ENCODE results near the gene ARL14. TPM values are rescaled to one million over a fixed set of nuclear protein-coding genes. Genes with fewer than 3 reads are reported as not detected.

Gene ARL14
- total RNA-seq, 2 donors from 2014 or later: 2.3 to 8.8 TPM

- Histone ChIP-seq H3K36me3 (replicated peaks in 1 of 2; ENCODE audit: insufficient read depth in 1 of 2, low read depth in 2 of 2) (no peaks in the 10 kb centered on the region), H3K4me3 (no peak overlapping the region), H3K27ac (no peak overlapping the region), H3K27me3 (no peaks in the 10 kb centered on the region), H3K4me1 (no peaks in the 10 kb centered on the region), H3K9me3 (no peaks in the 10 kb centered on the region)
- 81 to 87% methylated on average over 3 of the region's 3 CpGs for WGBS, 2 donors
- intact Hi-C loops (cut with DNase I): no loop called here
- no peak for ATAC-seq
- DNase-seq: no peak
- TF ChIP-seq POLR2A (IDR thresholded peaks at IDR 0.05) (no peak), CTCF (IDR thresholded peaks at IDR 0.05) (no peak)
These were observed 11.7 kb upstream of the ARL14 start for GRCh38 chr3:160665231-160665630.

- no peaks in the 10 kb centered on the region for H3K36me3 ChIP-seq (replicated peaks in 1 of 2; ENCODE audit: insufficient read depth in 1 of 2, low read depth in 2 of 2)
- H3K4me3 ChIP-seq: no peak overlapping the region
- no peaks in the 10 kb centered on the region for H3K4me1 ChIP-seq
- ATAC-seq (no peak), DNase-seq (no peak)
- no peak overlapping the region for H3K27ac ChIP-seq
- intact Hi-C loops (cut with DNase I): no loop called here
- TF ChIP-seq CTCF (IDR thresholded peaks at IDR 0.05) (no peak), POLR2A (IDR thresholded peaks at IDR 0.05) (no peak)
- WGBS, 2 donors: 79 to 91% methylated on average over 4 of the region's 4 CpGs
- H3K27me3 ChIP-seq: no peaks in the 10 kb centered on the region
- no peaks in the 10 kb centered on the region for H3K9me3 ChIP-seq
These were observed 11.0 kb upstream of the ARL14 start for GRCh38 chr3:160665784-160666526.

DNA sequence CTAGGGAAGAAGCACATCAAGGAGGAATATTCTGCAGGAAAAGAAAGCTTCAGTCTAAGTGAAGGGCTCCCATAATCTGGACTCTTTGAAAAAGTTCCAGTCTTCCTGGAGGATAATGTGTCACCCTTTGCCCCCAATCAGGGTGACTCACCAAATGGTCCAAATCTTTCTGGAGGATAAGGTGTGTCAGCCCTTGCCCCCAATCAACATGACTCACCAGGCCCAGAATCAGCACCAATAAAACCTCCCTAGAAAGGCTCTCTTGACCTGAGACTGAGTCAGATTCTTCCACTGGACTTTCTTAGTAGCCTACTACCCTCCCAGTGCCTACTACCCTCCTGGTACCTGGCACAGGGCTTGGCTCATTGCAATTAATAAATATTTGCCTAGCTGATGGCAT is 9.5 kb upstream of the ARL14 start:
- Histone ChIP-seq H3K27me3 (no peaks in the 10 kb centered on the region), H3K4me3 (no peak overlapping the region), H3K27ac (no peak overlapping the region), H3K4me1 (peaks cover 5% of the 10 kb centered on the region), H3K36me3 (replicated peaks in 1 of 2; ENCODE audit: insufficient read depth in 1 of 2, low read depth in 2 of 2) (no peaks in the 10 kb centered on the region), H3K9me3 (no peaks in the 10 kb centered on the region)
- ATAC-seq (no peak), DNase-seq (no peak)
- TF ChIP-seq POLR2A (IDR thresholded peaks at IDR 0.05): no peak
- TF ChIP-seq CTCF (IDR thresholded peaks at IDR 0.05): no peak
- intact Hi-C loops (cut with DNase I): no loop called here

GRCh38 chr3:160668454-160668853 is 8.5 kb upstream of the ARL14 start:
- intact Hi-C loops (cut with DNase I): no loop called here
- Histone ChIP-seq H3K9me3 (no peaks in the 10 kb centered on the region), H3K27ac (no peak overlapping the region), H3K4me1 (peaks cover 15% of the 10 kb centered on the region), H3K36me3 (replicated peaks in 1 of 2; ENCODE audit: insufficient read depth in 1 of 2, low read depth in 2 of 2) (no peaks in the 10 kb centered on the region), H3K4me3 (no peak overlapping the region), H3K27me3 (no peaks in the 10 kb centered on the region)
- ATAC-seq (no peak), DNase-seq (no peak)
- no peak for TF ChIP-seq CTCF (IDR thresholded peaks at IDR 0.05)
- TF ChIP-seq POLR2A (IDR thresholded peaks at IDR 0.05): no peak

DNA sequence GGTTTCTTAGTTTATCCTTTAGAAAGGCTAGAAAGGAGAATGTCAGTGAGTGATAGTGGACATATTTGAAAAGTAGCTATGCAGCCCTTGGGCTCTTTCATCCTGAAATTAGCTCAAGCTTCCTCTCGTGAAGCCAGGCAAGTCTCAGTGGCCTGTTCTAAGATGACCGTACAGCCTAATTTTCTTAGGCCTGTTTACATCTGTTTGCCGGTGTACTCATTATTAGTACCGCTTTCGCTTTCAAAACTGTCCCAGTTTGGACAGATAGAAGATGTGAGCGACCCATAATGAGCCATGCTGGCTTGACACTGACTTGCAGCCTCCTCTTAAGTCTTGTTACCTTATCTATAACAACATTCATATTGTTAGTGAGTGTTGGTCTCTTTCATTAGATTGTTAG is 5.7 kb upstream of the ARL14 start:
- no peak overlapping the region for H3K4me3 ChIP-seq
- intact Hi-C loops (cut with DNase I): no loop called here
- TF ChIP-seq POLR2A (IDR thresholded peaks at IDR 0.05): no peak
- no peak for TF ChIP-seq CTCF (IDR thresholded peaks at IDR 0.05)
- DNase-seq (no peak), ATAC-seq (no peak)
- peaks cover 35% of the 10 kb centered on the region for H3K4me1 ChIP-seq
- H3K9me3 ChIP-seq: no peaks in the 10 kb centered on the region
- no peak overlapping the region for H3K27ac ChIP-seq
- no peaks in the 10 kb centered on the region for H3K27me3 ChIP-seq
- H3K36me3 ChIP-seq (replicated peaks in 1 of 2; ENCODE audit: insufficient read depth in 1 of 2, low read depth in 2 of 2): no peaks in the 10 kb centered on the region
- WGBS, 2 donors: 87 to 92% methylated on average over 6 of the region's 6 CpGs

Measured in body of pancreas (tissue), 4 donors.